Gastrocnemius medialis (tissue), 4 donors: ENCODE measurements around the gene SF3A1.

Experiments used
- CTCF ChIP-seq, 5 experiments: fragments of 450-650 bp in 3 of 5; fragments of 200-600 bp in 2 of 5; sonication (generic) in 2 of 5; IDR thresholded peaks in 4 of 5; conservative IDR thresholded peaks in 1 of 5; 1 replicate in 4 of 5; 2 replicates in 1 of 5; pipeline ENCODE4 v1.5.1; 2016 to 2019; ENCODE audit warnings: antibody characterized with exemption in 5 of 5, mild to moderate bottlenecking in 3 of 5, moderate library complexity in 3 of 5
- POLR2A ChIP-seq, 2 donors: fragments of 450-650 bp; IDR thresholded peaks; one replicate each; pipeline ENCODE4 v1.6.1; 2017; ENCODE audit warnings: antibody characterized with exemption in 2 of 2, mild to moderate bottlenecking in 2 of 2, moderate library complexity in 2 of 2

GRCh38 chr22:30293026-30293425 is 63.7 kb downstream of the SF3A1 start:
- TF ChIP-seq CTCF (IDR thresholded peaks at IDR 0.05 in 4 of 5, conservative IDR thresholded peaks at IDR 0.05 in 1 of 5) (no peak), POLR2A (IDR thresholded peaks at IDR 0.05) (no peak)
